ENCODE data around the gene BRF1. TPM values are rescaled to one million over a fixed set of nuclear protein-coding genes. Genes with fewer than 3 reads are reported as not detected.
"Not testable (repeated sequence)": the region's sequence is repeated elsewhere in the genome, so short reads cannot be mapped to it uniquely, and the experiment has no call there.

The BRF1 gene
- total RNA-seq, 1 donor from 2014 or later: 61.1 TPM

DNA sequence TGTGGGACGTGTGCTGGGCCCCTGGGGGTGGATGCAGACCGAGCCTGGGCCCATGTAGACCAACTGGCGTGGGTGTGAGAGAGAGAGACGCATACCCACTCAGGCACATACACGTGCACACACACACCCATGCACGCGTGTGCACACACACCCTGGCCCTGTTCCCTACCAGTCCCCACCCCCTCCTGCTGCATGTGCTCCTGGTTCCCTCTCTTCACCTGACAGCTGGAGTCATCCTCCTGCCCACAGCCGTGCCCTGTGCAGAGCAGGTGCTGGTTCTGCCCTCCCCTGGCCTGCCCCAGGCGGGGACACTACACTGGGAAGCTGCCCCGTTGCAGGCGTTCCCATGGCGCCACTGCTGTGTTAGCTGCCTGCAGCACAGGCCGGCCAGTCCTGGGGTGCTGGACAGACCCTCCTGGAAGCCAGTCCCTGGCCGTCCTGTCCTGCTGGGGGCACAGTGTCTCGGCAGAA lies 32.3 kb upstream of the BRF1 start:
- no peak for DNase-seq

DNA sequence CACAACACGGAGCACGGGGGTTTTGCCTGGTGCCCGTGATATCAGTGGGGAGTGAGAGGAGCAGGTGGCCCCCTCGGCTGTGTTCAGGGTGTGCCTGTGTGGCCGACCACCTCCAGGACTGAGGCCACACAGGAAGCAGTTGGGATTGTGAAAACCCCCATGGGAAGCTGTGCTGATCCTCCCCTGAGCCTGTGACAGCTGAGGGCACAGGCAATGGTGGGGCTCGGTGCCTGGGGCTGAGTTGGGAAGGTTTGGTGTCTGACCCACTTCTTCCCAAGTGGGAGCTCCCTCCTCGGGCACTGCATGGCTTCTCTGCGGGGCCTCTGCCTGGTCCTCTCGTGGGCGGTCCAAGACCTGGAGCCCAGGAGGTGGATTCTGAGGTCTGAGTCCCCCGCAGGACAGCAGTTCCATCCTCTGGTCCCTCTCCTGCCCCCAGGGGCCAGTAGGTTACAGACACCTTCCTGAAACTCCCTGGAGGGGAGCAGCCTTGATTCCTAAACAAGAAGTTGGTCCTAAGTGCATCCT lies 31.6 kb upstream of the BRF1 start:
- DNase-seq: no peak

DNA sequence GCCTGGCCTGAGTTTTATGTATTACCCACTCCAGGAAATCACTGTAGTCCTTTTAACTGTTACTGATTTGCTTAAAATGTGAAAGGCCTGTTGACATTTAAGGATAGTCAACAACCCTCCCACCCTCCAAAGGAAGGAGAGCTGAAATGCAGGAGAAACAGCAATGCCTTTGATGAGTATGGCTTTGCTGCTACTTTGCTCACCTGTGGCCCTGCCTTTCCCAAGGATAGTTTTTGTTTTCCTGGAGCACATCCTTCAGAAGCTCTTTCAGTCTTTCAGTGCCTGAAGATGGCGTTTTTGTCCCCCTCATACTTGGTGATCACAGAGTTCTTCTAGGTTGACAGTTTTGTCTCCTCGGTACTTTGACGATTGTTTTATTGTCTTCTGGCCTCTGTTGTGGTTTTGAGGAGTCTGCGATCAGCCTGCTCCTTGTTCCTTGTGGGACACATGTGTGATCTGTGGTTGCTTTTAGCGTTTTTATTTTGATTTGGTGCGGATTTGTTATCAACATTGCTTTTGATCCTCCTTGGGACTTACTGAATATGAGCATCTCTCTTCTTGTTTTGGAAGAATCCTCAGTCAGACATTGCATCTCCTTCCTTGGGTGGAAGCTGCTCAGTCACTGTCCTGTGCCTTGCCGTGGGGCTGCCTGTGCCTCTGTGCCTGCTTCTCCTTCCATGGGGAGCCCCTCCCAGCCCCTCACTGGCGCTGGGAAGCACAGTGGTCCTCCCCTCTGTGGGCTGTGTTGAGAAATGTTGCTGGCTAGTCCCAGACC lies 31.0 kb upstream of the BRF1 start:
- no peak for DNase-seq

GRCh38 chr14:105330491-105330895 lies 29.7 kb upstream of the BRF1 start:
- DNase-seq: no peak

DNA sequence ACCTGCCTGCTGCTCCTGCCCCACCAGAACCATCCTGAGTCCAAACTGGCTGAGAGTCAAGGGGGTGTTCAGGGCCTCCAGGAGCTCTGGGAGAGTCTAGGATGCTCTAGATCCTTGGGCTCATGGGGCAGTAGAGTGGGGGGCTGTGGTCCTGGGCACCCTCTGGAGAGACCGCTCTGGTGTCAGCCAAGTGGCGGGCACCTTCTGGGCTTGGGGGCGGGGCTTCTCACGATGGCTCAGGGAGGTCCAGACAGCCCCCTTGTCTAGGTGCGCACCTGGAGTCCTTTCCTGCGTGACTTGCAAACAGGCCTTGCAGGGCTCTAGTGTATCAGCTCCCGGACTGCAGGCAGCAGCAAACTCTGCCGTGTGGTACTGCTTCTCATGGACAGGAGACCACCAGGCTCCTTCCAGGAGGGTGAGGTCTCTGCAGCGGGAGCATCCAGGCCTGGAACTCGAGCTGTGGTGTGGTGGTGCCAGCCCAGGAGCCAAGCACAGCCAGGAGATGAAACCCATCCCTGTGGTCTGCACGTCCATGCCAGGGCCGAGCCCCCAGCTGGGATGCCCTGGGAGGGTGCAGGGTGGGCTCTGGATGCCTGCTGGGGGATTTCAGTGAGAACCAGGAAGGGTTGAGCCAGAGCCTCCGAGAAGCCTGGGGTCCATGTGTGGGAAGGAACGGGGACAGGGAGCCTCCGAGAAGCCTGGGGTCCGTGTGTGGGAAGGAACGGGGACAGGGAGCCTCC lies 28.8 kb upstream of the BRF1 start:
- DNase-seq: no peak

DNA sequence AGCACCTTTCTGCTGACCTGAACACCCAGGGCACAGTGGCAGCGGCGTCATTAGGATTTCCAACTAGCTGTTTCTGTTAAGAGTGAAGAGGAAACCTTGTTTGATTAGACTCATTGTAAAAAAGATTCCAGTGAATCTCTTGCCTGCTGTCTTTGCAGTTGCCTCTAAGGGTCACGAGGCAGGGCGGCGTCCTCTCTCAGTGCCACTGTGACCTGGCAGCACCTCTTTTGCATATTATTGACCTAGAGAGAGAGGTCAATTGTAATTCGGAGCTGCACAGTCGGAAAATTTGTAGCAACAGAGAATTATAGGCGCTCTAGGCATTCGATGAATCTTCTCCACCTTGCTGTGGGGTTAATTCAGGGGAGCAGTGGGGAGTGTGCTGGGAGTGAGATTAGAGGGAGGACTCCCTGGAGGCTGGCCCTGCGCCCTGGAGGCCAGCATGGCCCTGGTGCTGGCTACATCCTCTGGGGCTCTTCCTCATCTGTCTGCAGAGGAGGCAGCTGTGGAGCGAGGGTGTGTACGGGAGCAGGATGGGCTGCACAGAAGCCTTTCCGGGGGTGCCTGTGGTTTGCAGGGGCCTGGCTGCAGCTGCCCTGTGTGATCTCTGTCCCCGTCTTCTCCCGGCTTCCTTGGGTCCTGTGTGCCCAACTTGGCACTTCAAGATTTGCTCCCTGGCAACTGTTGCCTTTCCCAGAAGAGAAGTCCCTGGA lies 28.0 kb upstream of the BRF1 start:
- DNase-seq: no peak

DNA sequence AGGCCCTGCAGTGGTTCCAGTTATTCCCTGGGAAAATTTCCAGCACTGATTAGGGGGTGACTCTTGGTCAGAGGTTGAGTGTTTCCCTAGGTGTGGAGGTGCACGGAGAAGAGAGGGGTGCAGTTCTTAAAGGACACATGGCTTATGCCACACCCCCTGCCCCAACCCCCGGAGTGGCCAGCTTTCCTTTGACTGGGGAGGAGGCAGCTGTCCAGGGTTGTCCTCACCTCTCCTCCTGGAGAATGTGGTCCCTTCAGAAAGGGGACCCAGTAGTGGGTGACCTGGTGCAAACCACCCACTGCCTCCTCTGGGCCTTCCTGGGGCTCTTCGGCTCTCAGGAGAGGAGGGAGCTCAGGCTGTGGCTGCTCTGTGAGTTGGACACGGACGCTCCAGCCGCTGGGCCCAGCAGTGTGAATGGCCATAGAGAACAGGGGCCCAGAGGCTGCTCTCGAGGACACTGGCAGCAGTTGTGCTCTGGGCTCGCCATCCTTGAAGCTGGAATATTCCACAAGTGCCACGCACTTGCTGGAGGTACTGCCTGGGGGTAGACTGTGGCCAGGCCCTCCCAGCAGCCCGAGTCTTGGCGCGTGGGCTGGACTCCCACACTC lies 27.4 kb upstream of the BRF1 start:
- DNase-seq: no peak

DNA sequence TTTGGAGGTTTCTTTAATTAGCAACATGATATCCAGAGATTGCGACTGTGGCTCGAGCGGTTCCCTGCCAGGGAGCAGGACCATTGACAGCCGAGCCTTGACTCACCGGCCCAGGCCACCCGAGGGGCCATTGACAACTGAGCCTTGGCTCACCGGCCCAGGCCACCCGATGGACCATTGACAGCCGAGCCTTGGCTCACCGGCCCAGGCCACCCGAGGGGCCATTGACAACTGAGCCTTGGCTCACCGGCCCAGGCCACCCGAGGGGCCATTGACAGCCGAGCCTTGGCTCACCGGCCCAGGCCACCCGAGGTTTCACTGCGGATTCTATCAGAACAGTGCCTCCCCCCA lies 26.9 kb upstream of the BRF1 start:
- not testable (repeated sequence) for DNase-seq

DNA sequence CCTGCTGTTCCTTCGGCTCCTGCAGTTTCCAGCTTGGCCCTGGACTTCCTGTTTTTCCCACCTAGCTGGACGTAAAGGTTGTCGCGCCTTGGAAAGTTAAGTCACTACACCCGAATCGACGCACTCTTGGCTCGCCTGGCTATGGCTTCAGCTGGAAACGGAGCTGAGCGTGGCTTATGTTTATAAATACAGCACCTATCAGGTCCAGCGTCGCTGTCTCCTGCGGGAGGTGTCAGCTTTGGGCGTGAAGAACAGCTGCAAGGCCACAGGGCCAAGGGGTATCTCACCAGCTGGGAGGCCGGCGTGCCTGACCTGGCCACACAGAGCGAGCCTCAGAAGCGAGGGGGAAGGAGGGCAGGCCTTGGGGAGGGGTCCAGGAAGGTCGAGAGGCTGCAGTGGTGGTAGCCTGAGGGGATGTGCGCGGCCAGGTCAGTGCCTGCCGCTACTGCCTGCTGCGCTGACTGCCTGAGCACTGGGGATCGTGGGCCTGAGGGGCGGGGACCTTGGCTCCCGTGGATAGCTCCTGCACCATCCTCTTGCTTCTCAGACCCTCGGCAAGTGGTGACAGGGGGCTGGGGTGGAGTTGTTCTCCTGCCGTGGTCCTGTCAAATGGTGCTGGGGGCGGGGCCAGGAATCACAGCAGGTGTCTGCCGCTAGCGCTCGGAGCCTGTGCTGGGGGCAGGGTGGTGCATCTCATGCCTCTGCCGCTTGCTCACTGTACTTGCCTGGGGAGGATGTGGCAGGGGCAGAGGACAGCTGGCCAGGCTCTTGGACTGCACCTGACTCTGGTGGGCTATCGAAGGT lies 26.3 kb upstream of the BRF1 start:
- DNase-seq: no peak

GRCh38 chr14:105326568-105326867 lies 25.7 kb upstream of the BRF1 start:
- no peak for DNase-seq

DNA sequence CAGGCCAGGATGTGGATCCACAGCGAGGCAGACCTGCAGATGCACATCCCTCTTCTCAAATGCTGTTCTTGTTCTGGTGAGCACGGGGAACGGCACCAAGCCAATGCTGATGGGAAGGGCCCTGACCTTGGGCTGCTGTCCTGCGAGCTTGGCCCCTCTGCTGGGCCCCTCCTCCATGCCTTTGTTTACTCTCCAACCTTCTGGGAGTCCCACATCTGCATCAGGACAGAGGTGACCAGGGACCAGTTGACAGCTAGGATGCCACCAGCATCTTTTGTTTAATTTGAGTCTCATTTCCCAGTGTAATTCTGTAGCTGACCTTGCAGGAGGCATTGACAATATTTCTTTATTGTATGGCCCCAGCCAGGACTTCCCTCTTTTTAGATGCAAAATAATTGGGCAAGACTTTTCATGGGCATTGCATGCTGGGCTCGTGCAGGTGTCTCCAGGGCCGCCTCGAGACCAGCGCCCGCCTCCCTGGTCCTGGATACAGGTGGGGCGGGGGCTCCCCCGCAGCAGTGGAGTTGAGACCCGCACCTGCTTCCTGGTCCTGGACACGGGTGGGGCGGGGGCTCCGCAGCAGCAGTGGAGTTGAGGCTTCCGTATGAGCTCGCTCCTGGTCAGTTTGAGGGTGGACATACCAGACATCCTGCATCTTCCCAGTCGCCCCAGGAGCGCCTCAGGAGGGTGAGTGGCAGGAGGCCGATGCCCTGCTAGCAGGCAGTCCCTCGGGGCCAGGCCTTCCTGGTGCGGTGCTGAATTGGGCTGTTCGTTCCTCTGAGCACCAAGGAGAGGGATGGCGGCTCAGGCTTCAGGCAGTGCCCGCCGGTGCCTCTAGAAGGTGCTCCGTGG lies 25.1 kb upstream of the BRF1 start:
- no peak for DNase-seq

- no peak for DNase-seq
Measured at GRCh38 chr14:105325303-105325702, 24.5 kb upstream of the BRF1 start.

- no peak for DNase-seq
Measured at GRCh38 chr14:105324871-105325270, 24.1 kb upstream of the BRF1 start.

DNA sequence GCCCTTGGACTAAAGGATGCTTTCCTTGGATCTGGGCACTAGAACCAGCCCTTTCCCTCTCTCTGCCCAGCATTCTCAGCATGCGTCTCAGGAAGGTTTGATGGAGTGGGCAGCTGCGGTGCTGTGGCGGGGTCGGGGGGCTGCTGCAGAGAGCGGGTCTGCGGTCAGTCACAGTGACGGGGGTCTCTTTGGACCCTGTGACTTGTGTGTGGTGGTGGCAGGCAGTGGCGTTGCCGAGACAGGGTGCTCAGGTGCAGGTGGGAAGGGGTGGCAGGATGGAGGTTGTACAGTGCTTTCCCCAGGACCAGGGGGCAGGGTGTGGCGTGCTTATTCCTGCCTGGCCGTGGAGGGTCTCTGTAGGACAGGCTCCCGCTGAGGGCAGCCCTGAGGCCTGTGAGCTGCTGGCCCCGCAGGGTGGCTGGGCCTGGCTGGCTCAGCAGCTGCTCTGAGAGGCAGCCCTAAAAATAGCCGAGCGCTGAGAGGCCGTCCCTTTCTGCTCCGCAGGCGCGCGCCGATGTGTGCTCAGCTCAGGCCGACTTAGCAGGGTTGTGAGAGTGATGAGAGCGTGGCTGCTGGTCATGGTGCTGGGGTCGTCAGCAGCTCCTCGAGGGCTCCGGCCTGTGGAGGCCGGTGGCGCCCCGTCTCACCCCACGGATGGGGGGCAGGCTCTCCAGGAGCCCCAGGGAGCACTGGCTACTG lies 23.4 kb upstream of the BRF1 start:
- DNase-seq: peak; percentile 36

DNA sequence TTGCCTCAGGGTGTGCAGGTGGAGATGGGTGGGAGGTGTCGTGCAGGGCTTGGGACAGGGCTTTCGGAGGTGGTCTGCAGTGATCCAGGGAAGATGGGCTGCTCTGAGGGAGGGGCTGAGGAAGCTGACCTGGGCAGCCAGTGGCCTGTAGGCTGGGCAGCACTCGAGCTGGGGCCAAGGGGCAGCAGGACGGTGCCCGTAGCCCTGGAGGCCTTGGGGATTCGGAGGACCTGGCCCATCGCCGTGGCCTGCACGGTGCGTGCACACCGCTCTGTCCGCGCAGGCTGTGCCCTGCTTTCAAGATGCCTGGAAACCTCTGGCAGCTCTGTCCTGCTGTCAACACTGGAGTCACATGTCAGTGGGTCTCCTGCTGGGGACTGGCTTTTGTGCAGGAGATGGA lies 22.9 kb upstream of the BRF1 start:
- no peak for DNase-seq

DNA sequence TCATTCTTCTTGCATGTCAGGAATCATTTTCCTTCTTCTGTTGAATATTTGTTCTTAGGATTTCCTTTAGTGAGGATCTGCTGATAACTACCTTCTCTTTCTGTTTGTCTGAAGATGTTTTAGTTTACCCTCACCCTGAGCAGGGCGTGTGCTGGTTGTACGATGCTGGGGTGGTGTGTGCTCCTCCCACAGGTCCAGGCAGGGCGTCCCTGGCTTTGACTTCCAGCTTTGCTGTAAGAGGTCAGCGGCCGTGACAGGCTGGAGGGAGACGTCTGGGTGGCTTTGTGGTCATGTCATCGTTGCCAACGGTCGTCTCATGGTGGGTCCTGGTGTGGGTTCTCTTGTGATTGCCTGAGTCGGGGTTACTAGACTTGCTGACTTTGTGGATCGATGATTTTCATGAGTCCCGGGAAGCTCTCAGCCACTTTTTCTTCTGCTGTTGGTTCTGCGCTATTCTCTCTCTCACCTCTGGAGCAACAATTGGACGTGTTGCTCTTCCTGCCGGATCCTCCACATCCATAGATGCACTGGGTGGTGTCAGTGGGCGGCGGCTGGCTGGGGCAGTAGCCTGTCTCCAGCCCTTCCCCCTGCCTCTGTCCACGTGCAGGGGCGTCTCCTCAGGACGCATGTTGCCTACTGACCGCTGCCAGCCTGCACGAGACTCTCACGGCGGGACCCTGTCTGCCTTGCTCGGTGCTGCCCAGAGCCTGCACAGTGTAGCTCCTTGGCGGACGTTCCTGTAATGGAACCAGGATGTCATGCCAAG lies 22.2 kb upstream of the BRF1 start:
- no peak for DNase-seq

GRCh38 chr14:105317546-105317945 lies 16.7 kb upstream of the BRF1 start:
- no peak for DNase-seq

DNA sequence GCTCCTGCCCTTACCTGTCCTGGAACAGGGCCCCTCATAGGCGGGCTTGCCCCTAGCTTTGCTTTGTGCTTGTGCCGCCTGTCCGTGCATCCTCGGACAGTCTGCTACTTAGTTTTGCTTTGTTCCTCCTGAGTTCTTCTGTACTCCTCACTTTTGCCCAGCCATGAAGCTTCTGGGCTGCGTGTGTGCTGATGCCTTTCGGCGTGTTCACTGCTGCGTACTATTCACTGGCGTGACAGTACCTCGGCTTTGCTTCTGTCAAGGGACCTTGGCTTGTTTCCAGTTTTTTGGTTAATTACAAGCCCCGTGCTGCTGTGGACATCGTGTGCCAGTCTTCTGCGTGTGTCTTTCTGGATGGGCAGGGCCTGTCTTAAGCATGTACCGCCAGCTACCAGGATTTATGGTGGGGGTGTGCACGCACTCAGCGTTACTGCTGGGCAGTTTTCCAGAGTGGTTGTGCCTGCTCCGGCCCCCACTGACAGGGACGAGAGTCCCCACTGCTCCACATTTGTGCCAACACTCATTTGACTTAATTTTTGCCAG lies 16.2 kb upstream of the BRF1 start:
- DNase-seq: no peak

GRCh38 chr14:105316577-105316941 lies 15.8 kb upstream of the BRF1 start:
- DNase-seq: no peak

Measured in occipital lobe (tissue), 2 donors.